Activated CD4-positive, alpha-beta T cell treated with anti-CD3 and anti-CD28 coated beads for 36 hours (primary cell): Measurements from ENCODE around the gene CHD1. TPM values are rescaled to one million over a fixed set of nuclear protein-coding genes. Genes with fewer than 3 reads are reported as not detected.
A peak's percentile ranks its signal among the peaks of the same experiment; 100 is the strongest.

Experiments used
- ATAC-seq: fragments of 200-7000 bp; cut with Tn5 transposase; one replicate; pipeline ENCODE4 v1.10.0; 2021; ENCODE audit warnings: mild to moderate bottlenecking, moderate library complexity
- CTCF ChIA-PET: fragments of 350-600 bp; sonication (Branson Sonifier 250); formaldehyde crosslinking; loops from one replicate; lab custom pipeline; 2021; ENCODE audit warnings: antibody characterized with exemption; lab: Charles Lee
- POLR2A ChIA-PET: fragments of 350-600 bp; sonication (Branson Sonifier 250); formaldehyde crosslinking; loops from one replicate; lab custom pipeline; 2021; ENCODE audit warnings: antibody characterized with exemption, inconsistent platforms; lab: Charles Lee
- DNase-seq: peaks from one replicate; pipeline ENCODE4 v3.0.0-alpha.2; 2020
- H3K27ac Mint-ChIP-seq: one replicate; pipeline ENCODE4 v1.8.0; 2021; ENCODE audit warnings: mixed read lengths
- H3K27me3 Mint-ChIP-seq: one replicate; pipeline ENCODE4 v1.8.0; 2021; ENCODE audit warnings: mixed read lengths
- H3K36me3 Mint-ChIP-seq: one replicate; pipeline ENCODE4 v1.8.0; 2021; ENCODE audit warnings: low read depth, mixed read lengths
- H3K4me1 Mint-ChIP-seq: one replicate; pipeline ENCODE4 v1.8.0; 2021; ENCODE audit warnings: mixed read lengths
- H3K4me3 Mint-ChIP-seq: one replicate; pipeline ENCODE4 v1.8.0; 2021; ENCODE audit warnings: mild to moderate bottlenecking, moderate library complexity, mixed read lengths
- H3K9me3 Mint-ChIP-seq: one replicate; pipeline ENCODE4 v1.8.0; 2021; ENCODE audit warnings: low read depth, mixed read lengths
- intact Hi-C, 2 experiments: fragments of 100-400 bp; cut with DNase I in 1 of 2; cut with micrococcal nuclease in 1 of 2; formaldehyde crosslinking; loops; one replicate each; pipeline versions ENCODE4 v1.14.2 to v1.15.1; 2022 to 2024; cut with DNase I, micrococcal nuclease
- total RNA-seq, 2 experiments: library from RNA; stranded (reverse); gene quantifications; one replicate each; pipeline ENCODE4 v1.2.3, GENCODE V29; 2021

CHD1 gene
- total RNA-seq, 2 experiments from 2014 or later = 50.8 to 75.5 TPM

DNA sequence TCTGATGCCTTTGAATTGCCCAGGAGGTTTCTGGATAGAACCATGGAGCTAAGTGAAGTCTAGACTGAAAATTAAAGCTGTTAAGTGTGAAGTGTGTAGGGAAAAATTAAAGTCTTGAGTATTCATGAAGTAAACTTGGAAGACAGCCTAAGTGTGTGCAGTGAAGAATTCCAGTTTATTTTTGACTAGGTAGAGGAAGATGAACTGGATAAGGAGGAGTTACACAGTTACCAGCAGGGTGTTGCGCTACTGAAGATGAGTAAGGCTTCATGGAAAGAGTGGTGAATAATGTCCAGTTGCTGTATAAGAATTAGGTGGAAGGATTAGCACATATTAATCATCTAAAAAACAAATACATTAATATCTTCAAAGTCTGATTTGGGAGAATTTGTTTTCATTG is 5.7 kb upstream of the CHD1 start:
- ChIA-PET POLR2A (interaction anchor here (0.6 kb wide), 1 partner anchor 16 kb away, joined by 4 read pairs; no protein-coding TSS in a partner anchor), CTCF (interaction anchor here (0.6 to 1.0 kb wide), 3 partner anchors 30 to 117 kb away, joined by 3 to 4 read pairs (median 3); no protein-coding TSS in a partner anchor)
- intact Hi-C loops = no loop called here
- peaks cover 73% of the 10 kb centered on the region for H3K4me1 Mint-ChIP-seq
- H3K36me3 Mint-ChIP-seq = peaks cover 14% of the 10 kb centered on the region
- no peak overlapping the region for H3K4me3 Mint-ChIP-seq
- H3K9me3 Mint-ChIP-seq = peaks cover 2% of the 10 kb centered on the region
- ATAC-seq (no peak), DNase-seq (no peak)
- H3K27me3 Mint-ChIP-seq = no peaks in the 10 kb centered on the region
- peak overlapping the region; percentile 27 for H3K27ac Mint-ChIP-seq

DNA sequence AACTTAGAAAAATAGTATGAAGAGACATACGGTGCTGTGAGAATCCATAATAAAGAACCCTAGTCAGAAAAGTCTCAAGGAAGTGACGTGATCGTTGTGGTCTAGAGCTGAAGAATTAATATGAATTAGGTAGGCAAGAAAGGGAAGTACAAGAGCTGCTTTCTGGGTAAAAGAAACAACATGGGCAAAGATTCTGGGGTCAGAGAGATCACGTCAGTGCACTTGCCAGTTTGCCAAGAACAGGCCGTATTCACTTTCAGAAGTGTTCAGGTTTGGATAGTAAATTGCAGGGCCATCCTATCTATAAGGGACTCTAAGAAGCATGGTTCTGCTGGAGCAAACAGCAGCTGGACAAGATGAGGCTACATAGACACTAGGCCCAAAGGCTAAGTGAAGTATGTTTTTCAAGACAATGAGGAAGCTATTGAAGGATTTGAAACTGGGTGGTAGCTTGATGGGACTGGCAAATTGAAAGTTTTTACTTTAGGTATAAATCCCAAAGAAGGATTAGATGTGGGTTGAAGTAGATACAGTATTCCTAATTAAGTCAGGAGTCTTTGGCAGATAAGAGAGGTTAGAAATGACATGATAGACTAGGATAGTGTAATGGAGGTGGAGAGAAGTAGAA is 4.8 kb upstream of the CHD1 start:
- H3K4me1 Mint-ChIP-seq = peaks cover 64% of the 10 kb centered on the region
- H3K9me3 Mint-ChIP-seq = peaks cover 2% of the 10 kb centered on the region
- ChIA-PET CTCF (interaction anchor here (0.6 to 1.5 kb wide), 8 partner anchors 10 to 128 kb away, joined by 3 to 4 read pairs (median 4); no protein-coding TSS in a partner anchor), POLR2A (interaction anchor here (0.7 to 1.2 kb wide), 4 partner anchors 12 to 68 kb away, joined by 3 to 5 read pairs (median 4); no protein-coding TSS in a partner anchor)
- H3K27ac Mint-ChIP-seq = peak overlapping the region; percentile 97
- H3K4me3 Mint-ChIP-seq = peak overlapping the region; percentile 37
- peak; percentile 5 for ATAC-seq
- H3K36me3 Mint-ChIP-seq = peaks cover 17% of the 10 kb centered on the region
- no peaks in the 10 kb centered on the region for H3K27me3 Mint-ChIP-seq
- intact Hi-C loops = loop anchor here in 1 of 2 experiments (2.0 kb wide), 1 partner anchor 1601 kb away; the partner anchor contains the start of gene FAM174A
- DNase-seq = peak; percentile 39

DNA sequence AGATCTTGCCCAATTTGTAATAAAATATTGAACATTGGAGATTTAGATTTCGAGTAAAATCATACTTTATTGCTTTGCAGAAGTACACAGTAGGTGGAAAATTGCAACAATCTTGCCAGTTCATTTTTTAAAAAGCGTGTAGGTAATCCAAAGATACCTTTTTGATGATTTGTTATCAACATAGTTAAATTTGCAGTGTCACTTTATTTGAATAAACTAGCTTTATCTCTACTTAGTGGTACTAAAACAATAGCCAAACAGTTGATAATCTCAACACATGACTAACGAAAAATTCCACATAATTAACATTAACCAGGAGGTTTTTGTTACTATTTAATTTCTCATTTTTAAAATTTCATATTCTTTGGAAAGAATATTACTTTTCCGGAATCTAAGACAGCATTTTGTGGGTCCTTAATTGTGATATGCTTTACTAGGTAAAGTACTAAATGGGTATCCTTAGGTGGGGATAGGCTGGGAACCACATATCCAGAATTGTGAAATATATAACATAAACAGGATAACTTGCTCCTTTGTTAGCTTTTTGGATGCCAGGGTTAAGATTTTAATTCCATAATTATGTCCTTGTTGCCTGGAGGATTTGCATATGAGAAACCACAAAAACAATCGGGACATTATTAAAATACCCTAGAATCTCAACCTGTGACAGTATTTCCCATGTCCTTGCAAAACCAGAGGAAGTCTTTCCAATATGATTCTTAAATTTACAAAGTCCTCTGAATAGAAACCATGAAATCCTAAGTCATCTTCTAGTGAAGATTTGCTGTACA is 2.4 kb upstream of the CHD1 start:
- Mint-ChIP-seq H3K27ac (peak overlapping the region; percentile 99), H3K36me3 (peaks cover 26% of the 10 kb centered on the region), H3K4me3 (peak overlapping the region; percentile 93), H3K27me3 (no peaks in the 10 kb centered on the region), H3K4me1 (peaks cover 54% of the 10 kb centered on the region), H3K9me3 (peaks cover 2% of the 10 kb centered on the region)
- ChIA-PET POLR2A (interaction anchor here (0.6 kb wide), 1 partner anchor 96 kb away, joined by 3 read pairs; no protein-coding TSS in a partner anchor), CTCF (interaction anchor here (0.8 kb wide), 1 partner anchor 17 kb away, joined by 5 read pairs; no protein-coding TSS in a partner anchor)
- no peak for ATAC-seq
- intact Hi-C loops = no loop called here
- DNase-seq = no peak

DNA sequence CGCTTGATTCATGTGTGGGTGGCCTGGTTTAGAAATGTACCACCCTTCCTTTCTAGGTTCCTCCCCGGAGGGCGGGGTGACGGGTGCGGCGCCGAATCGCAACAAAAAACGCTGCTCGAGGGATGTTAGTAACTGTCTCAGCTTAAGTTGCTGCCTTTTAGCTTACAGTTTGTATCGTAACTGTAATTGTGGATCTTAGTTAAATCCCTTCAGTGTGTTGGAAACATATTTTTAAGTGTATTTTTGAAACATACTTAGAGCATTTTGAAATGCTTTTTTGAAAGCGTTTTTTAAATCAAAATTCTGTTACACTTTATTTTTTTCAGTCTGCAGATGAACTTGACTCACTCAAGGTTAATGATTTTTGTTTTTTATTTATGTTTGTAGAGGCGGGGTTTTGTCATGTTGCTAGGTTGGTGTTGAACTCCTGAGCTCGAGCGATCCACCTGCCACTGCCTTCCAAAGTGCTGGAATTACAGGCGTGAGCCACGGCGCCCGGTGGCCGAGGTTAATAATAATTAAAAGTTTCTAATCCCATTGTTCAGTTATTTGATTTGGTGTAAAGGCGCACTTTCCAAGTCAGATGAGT is 997 bp upstream of the CHD1 start:
- peaks cover 2% of the 10 kb centered on the region for H3K9me3 Mint-ChIP-seq

DNA sequence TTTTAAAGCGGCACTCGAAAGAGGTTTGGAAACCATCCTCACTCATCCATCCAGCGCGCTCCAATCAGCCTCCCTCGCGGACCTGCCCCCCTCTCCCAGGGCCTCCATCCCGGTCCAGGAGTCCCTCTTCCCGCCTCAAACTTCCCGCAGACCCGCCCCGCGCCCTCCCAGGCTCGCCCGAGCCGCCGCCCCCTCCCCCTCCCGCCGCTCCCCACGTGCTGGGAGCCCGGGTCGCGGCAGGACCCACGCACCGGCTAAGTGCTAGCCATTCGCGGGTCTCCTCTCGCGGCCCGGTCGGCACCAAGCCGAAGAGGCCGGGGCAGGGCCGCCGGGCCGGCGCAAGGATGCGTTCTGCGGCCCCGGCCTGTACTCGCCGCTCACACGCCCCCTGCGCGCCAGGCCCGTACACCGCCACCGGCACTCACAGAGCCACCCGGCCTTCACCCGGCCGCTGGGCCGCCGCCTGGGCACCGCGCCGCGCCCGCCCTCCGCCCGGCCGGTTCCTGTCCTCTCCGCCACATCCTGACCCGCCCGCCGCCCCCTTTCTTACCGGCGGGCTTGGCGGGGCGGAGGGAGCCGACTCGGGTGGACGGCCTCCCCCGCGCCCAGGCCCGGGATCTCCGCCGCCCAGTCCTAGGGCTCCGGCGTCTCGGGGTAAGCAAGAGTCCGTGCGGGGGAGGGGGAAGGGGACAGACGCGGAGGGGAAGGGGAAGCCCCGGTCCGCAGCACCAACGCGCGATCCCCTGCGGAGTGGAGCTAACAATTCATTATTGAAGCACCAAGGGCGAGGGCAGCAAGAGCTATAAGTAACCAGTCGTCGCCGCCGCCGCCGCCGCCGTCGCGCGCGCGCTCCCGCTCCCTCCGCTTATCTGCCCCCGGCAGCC is 576 bp downstream of the CHD1 start:
- Mint-ChIP-seq H3K4me3 (peak overlapping the region; percentile 93), H3K4me1 (peaks cover 56% of the 10 kb centered on the region), H3K36me3 (peaks cover 46% of the 10 kb centered on the region), H3K27ac (peak overlapping the region; percentile 99), H3K9me3 (no peaks in the 10 kb centered on the region), H3K27me3 (no peaks in the 10 kb centered on the region)
- ChIA-PET POLR2A (no interaction called here), CTCF (interaction anchor here (1.3 kb wide), 1 partner anchor 11 kb away, joined by 3 read pairs; no protein-coding TSS in a partner anchor)
- ATAC-seq = peak; percentile 14
- DNase-seq = peak; percentile 69
- intact Hi-C loops = loop anchor here (1.0 to 2.0 kb wide), 4 partner anchors 21 to 105 kb away; no protein-coding TSS in a partner anchor

More for the DNA sequence above, 997 bp upstream of the CHD1 start:
- H3K4me3 Mint-ChIP-seq = peak overlapping the region; percentile 93
- ATAC-seq (no peak), DNase-seq (no peak)
- peak overlapping the region; percentile 99 for H3K27ac Mint-ChIP-seq
- H3K27me3 Mint-ChIP-seq = no peaks in the 10 kb centered on the region
- H3K4me1 Mint-ChIP-seq = peaks cover 55% of the 10 kb centered on the region
- POLR2A ChIA-PET = interaction anchor here (0.6 to 1.3 kb wide), 4 partner anchors 17 to 1971 kb away, joined by 4 to 5 read pairs (median 4); no protein-coding TSS in a partner anchor
- intact Hi-C loops = loop anchor here (1.0 to 2.0 kb wide), 6 partner anchors 23 to 1996 kb away; partner anchors contain the start of genes RGMB (in 2 of the 2), RIOK2 (in 1 of the 2) and ST8SIA4 (in 1 of the 2)
- peaks cover 34% of the 10 kb centered on the region for H3K36me3 Mint-ChIP-seq
- CTCF ChIA-PET = interaction anchor here (0.6 to 1.3 kb wide), 7 partner anchors 9 to 161 kb away, joined by 3 to 4 read pairs (median 3); no protein-coding TSS in a partner anchor

DNA sequence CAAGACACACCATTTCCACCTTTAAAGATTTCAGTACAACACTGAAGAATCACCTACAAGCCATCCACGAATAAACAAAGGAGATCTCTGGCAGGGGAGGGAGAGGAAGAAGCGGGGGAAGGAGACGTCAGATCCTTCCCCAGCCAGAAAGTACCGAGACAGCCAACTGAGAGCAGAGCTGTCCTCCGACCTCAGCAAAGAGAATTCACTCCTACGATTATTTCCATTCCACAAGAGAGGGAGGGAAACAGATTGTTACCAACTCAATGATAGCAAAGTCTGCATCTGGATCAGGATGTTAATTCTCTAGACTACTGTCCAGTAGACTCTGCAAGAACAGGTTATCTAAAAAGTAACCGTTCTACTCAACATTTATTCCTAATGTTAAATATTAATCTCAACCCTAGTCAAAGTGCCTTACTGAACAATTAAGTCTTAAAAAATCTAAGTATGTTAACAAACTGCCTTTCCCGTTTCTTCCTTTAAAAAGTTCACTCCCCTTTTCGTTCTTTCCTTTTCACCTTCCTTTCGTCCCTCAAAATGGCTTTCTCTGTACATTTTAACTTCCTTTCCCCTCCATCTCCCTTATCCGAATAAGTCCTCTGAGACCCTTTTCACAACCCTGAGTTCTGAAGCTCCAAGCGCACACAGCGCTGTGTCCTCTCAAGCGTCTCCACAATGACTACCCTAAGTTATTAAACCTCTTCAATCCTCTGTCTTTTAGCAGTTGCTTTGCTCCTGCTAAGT is 1.4 kb downstream of the CHD1 start:
- DNase-seq (peak; percentile 75), ATAC-seq (peak; percentile 28)
- POLR2A ChIA-PET = interaction anchor here (0.6 to 0.9 kb wide), 2 partner anchors 16 to 150 kb away, joined by 3 read pairs; no protein-coding TSS in a partner anchor
- Mint-ChIP-seq H3K4me3 (peak overlapping the region; percentile 93), H3K4me1 (peaks cover 55% of the 10 kb centered on the region), H3K27me3 (no peaks in the 10 kb centered on the region), H3K27ac (peak overlapping the region; percentile 98), H3K36me3 (peaks cover 47% of the 10 kb centered on the region), H3K9me3 (no peaks in the 10 kb centered on the region)
- intact Hi-C loops = loop anchor here in 1 of 2 experiments (1.0 kb wide), 2 partner anchors 21 to 106 kb away; no protein-coding TSS in a partner anchor
- CTCF ChIA-PET = interaction anchor here (1.0 to 1.8 kb wide), 3 partner anchors 10 to 16 kb away, joined by 3 to 8 read pairs (median 4); no protein-coding TSS in a partner anchor

DNA sequence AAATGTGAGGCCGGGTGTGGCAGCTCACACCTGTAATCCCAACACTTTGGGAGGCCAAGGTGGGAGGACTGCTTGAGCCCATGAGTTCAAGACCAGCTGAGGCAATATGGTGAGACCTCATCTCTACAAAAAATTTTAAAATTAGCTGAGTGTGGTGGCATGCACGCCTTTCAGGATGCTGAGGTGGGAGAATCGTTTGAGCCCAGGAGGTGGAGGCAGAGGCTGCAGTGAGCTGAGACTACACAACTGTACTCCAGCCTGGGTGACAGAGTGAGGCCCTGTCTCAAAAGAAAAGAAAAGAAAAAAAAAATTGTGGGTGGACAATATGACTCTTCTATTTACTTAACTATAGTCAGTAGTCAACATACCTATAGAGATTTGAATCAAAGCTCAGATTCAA is 4.8 kb downstream of the CHD1 start:
- intact Hi-C loops = no loop called here
- Mint-ChIP-seq H3K4me1 (peaks cover 61% of the 10 kb centered on the region), H3K27me3 (no peaks in the 10 kb centered on the region), H3K36me3 (peaks cover 58% of the 10 kb centered on the region), H3K27ac (peak overlapping the region; percentile 63), H3K4me3 (no peak overlapping the region), H3K9me3 (no peaks in the 10 kb centered on the region)
- CTCF ChIA-PET = interaction anchor here (0.7 to 5.4 kb wide), 7 partner anchors 11 to 137 kb away, joined by 3 to 24 read pairs (median 4); no protein-coding TSS in a partner anchor
- ATAC-seq (no peak), DNase-seq (peak; percentile 36)
- POLR2A ChIA-PET = no interaction called here

DNA sequence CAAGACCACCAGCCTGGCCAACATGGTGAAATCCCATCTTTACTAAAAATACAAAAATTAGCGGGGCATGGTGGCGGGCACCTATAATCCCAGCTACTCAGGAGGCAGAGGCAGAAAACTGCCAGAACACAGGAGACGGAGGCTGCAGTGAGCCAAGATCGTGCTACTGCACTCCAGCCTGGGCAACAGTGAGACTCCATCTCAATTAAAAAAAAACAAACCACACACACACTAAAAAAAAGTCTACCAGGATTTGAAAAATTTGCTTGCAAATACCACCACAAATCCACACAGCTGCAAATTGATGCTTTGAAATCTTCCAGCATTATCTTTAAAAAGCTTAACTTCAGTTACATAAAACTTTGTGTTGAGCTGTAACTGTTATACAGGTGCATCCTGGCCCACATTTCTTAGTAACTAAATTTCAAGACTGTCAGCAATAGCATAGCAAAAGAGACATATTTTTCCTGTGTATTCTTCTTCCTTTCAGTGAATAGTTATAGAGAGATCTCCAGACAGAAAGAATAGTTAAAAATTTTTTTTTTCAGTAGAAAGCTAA is 6.8 kb downstream of the CHD1 start:
- Mint-ChIP-seq H3K27me3 (no peaks in the 10 kb centered on the region), H3K9me3 (no peaks in the 10 kb centered on the region), H3K4me3 (peak overlapping the region; percentile 46), H3K36me3 (peaks cover 66% of the 10 kb centered on the region), H3K27ac (peak overlapping the region; percentile 61), H3K4me1 (peaks cover 77% of the 10 kb centered on the region)
- ATAC-seq (no peak), DNase-seq (no peak)
- intact Hi-C loops = no loop called here
- ChIA-PET CTCF (interaction anchor here (0.7 to 5.4 kb wide), 8 partner anchors 9 to 1827 kb away, joined by 3 to 24 read pairs (median 4); no protein-coding TSS in a partner anchor), POLR2A (interaction anchor here (0.7 to 1.1 kb wide), 2 partner anchors 11 to 138 kb away, joined by 4 to 6 read pairs; no protein-coding TSS in a partner anchor)

DNA sequence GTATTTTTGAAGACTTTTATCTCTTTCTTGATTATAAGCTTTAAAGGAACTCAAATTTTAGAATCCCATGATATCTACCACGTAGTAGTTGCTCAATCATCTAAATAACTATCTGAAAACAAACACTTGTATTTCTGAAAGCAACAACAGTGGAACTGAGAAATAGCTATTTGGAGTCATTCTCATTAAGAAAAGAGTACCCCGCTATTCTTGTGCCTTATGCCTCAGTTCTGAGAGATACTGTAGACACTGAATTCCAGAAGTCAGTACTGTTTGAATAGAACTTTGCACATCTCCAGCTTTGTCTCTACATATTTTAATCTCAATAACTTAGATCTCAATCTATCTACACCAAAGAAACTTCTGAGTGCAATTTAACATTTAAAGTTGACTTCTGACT is 11.4 kb downstream of the CHD1 start:
- H3K4me1 Mint-ChIP-seq = peaks cover 69% of the 10 kb centered on the region
- no peak overlapping the region for H3K27ac Mint-ChIP-seq
- H3K9me3 Mint-ChIP-seq = no peaks in the 10 kb centered on the region
- peaks cover 53% of the 10 kb centered on the region for H3K36me3 Mint-ChIP-seq
- H3K27me3 Mint-ChIP-seq = no peaks in the 10 kb centered on the region
- H3K4me3 Mint-ChIP-seq = no peak overlapping the region
- ATAC-seq (no peak), DNase-seq (no peak)
- intact Hi-C loops = no loop called here
- POLR2A ChIA-PET = no interaction called here
- CTCF ChIA-PET = interaction anchor here (0.7 to 1.4 kb wide), 3 partner anchors 9 to 145 kb away, joined by 3 to 4 read pairs (median 3); partner anchors contain the start of gene CHD1
